HG03565 (cell line): ENCODE results near the gene MKLN1.

Source experiments
- ATAC-seq: cut with Tn5 transposase; IDR thresholded peaks from one replicate; pipeline ENCODE4 v1.9.1; 2021; ENCODE audit warnings: mild to moderate bottlenecking, moderate library complexity; ENCODE audit not compliant: unreplicated experiment

MKLN1 gene

GRCh38 chr7:131346885-131347592 lies 19.4 kb downstream of the MKLN1 start:
- no peak for ATAC-seq

DNA sequence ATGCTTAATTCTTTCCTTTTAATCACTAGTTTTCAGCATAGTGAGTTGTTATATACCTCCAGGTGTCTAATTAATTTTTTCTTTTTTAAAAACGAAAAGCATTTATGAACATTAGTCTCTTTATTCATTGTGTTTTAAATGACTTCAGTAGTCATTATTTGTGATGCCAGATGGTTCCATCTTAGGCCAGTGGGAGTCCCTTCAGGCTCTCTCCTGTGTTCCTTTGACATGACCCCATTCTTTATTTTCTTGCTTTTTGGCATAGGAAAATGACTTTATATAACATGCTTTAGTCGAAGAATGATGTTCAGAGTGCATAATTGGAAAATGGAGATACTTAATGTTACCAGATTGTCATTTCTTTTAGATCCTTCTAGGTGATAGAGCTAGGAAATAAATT lies 24.4 kb downstream of the MKLN1 start:
- no peak for ATAC-seq

GRCh38 chr7:131354390-131354789 lies 26.7 kb downstream of the MKLN1 start:
- ATAC-seq, result no peak

GRCh38 chr7:131355917-131356777 lies 28.5 kb downstream of the MKLN1 start:
- no peak for ATAC-seq

GRCh38 chr7:131357282-131357880 lies 29.7 kb downstream of the MKLN1 start:
- no peak for ATAC-seq

GRCh38 chr7:131358636-131359035 lies 31.0 kb downstream of the MKLN1 start:
- no peak for ATAC-seq

DNA sequence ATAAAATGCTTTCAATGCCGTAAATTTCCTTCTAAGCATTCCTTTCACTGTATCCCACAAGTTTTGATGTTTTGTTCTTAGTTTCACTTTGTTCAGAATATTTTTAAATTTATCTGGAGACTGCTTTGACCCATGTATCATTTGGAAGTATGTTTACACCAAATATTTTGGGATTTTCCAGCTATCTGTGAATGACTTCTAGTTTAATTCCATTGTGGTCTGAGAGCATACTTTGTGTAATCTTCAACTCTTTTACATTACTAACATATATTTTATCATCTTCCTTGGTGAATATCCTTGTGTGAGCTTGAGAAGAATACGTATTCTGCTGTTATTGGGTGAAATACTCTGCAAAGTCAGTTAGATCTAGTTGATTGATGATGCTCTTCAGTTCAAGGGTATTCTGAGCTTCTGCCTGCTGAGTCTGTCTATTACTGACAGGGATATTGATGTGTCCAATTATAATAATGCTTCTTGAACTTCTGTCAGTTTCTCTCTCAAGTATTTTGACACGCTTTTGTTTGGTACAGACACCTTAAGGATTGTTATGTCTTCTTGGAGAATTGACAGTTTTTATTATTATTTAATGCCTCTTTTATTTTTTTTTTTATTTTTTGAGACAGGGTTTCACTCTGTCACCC lies 31.6 kb downstream of the MKLN1 start:
- no peak for ATAC-seq

- no peak for ATAC-seq
Measured at GRCh38 chr7:131363719-131364118, 36.0 kb downstream of the MKLN1 start.

DNA sequence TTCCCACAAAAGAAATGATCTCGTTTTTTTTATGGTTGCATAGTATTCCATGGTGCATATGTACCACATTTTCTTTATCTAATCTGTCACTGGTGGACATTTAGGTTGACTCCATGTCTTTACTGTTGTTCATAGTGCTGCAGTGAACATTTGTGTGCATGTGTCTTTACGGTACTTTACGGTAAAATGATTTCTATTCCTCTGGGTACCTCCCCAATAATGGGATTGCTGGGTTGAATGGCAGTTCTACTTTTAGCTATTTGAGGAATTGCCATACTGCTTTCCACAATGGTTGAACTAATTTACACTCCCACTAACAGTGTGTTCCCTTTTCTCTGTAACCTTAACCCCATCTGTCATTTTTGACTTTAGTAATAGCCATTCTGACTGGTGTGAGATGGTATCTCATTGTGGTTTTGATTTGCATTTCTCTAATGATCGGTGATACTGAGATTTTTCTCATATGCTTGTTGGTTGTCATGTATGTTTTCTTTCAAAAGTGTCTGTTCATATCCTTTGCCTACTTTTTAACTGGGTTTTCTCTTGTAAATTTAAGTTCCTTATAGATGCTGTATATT lies 37.2 kb downstream of the MKLN1 start:
- ATAC-seq, result no peak

DNA sequence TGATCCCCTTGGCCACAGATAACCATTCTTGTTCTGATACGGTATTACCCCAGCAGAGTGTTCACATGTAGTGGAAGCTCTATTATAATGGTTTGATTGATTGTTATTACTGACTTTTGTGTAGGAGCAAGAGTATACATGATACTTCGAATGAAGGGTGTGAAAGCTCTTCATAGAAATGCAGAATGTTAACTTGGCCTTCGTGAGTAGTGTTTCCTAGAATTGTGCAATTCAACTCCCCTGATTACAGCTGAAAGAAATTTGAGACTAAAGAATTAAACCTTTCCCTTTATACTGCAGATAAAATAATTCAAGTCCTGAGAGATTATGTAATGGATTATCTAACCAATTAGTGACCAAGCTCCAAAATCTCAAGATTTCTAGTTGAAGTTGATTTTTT lies 38.2 kb downstream of the MKLN1 start:
- ATAC-seq, result no peak

GRCh38 chr7:131369354-131369753 lies 41.7 kb downstream of the MKLN1 start:
- ATAC-seq, result no peak

DNA sequence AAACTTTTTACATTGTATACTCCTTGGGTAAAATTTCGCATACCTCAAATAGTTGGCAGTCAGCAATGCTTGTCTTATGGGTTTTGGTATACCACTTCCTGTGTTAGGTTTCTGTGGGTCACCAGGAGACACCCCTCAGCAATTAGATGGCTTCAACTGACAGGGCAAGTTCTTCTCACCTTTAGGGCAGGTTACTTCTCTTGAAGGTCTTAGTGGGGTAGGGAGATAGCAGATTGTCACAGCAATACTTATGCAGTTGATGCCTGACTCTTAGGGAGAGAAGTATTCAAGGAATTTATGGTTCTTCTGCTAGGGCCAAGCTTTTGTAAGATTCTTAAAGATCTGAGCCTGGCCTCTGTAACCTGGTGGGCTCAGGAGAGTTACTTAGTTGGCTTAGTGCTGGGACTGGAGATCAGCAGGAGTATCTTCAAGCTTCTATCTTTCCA lies 42.9 kb downstream of the MKLN1 start:
- peak; percentile 65 for ATAC-seq

DNA sequence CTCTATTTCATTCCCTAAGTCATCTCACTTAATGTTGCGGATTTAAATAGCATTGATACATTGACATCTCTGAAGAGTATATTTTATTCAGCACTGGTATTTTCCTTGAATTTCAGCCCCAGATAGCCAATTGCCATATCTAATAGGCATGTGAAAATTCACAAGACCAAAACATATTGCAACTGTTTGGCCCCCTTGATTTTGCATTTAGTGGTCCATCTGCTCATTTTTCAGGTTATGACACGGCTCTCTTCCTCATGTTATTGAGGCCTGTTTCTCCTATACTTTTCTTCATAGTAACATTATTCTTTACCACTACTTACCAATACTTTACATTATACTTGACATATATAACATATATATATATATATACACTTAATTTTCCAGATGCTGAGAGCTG lies 43.7 kb downstream of the MKLN1 start:
- no peak for ATAC-seq

- no peak for ATAC-seq
Measured at GRCh38 chr7:131372554-131372953, 44.9 kb downstream of the MKLN1 start.

GRCh38 chr7:131374821-131375220 lies 47.1 kb downstream of the MKLN1 start:
- ATAC-seq, result no peak

- ATAC-seq, result no peak
Measured at GRCh38 chr7:131381069-131381838, 53.6 kb downstream of the MKLN1 start.

DNA sequence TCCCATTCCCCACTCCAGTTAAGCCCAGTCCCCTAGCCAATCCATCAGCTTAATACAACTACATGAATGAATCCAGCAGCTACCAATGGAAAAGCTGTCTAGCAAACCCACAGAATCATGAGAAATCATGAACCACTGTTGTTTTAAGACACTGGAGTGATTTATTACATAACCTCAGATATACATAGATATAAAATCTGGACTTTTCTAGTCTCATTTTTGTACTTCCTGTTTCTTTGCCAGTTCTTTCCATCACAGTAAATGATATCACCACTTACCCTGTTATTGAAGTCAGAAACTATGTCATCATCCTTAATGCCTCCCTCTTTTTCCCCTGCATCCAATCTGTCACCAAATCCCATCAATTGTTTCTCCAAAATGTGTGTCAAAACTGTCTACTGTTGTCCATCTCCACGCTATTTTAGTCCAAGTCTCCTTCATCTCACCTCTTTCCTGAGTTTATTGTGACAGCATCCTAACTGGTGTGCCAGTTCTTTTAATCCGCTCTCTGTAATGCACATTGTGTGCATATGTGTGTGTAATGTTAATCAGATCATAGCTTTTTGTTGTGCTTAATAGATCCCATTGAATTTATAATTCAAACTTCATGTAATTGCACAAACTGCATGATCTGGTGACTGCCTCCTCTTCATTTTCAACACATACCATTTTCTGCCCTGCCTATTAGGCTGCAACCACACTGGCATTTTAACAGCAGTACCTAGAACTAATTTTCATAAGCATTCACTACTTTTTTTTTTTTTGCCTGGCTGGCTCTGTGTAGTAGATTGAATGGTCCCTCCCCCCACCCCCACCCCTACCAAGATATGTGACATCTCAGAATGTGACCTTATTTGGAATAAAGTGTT lies 56.0 kb downstream of the MKLN1 start:
- ATAC-seq, result no peak

GRCh38 chr7:131384286-131384635 lies 56.6 kb downstream of the MKLN1 start:
- ATAC-seq, result no peak

GRCh38 chr7:131385039-131385605 lies 57.4 kb downstream of the MKLN1 start:
- no peak for ATAC-seq
